Epidermal melanocyte (primary cell): ENCODE measurements around the gene MSH2.
"Not testable (repeated sequence)": the region's sequence is repeated elsewhere in the genome, so short reads cannot be mapped to it uniquely, and the experiment has no call there.

ENCODE experiments used
- DNase-seq: peaks from one replicate; pipeline ENCODE4 v3.0.0; 2011; ENCODE audit warnings: low spot score; ENCODE audit not compliant: insufficient read length

The MSH2 gene

GRCh38 chr2:47406649-47407330 is 3.8 kb downstream of the MSH2 start:
- DNase-seq: not testable (repeated sequence)

GRCh38 chr2:47407976-47408375 is 5.0 kb downstream of the MSH2 start:
- not testable (repeated sequence) for DNase-seq

GRCh38 chr2:47414682-47415458 is 11.9 kb downstream of the MSH2 start:
- DNase-seq: no peak

DNA sequence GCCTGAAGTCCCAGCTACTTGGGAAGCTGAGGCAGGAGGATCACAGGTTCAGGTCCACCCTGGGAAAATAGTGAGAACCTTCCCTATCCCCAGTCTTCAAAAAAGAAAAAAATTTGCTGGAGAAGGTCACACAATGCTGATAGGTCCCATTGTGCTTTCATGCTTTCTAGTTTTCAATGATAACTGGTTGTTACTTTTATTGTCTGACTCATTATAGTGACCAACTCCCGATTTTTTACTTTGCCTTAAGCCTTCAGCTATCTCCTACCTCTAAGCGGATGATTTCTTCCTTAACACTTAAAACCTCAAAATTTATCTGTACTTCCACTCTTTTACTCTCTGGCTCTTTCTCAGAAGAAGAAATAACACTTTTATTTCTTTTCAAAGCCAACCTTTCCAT is 17.3 kb downstream of the MSH2 start:
- DNase-seq: no peak

GRCh38 chr2:47420683-47421082 is 17.7 kb downstream of the MSH2 start:
- not testable (repeated sequence) for DNase-seq

DNA sequence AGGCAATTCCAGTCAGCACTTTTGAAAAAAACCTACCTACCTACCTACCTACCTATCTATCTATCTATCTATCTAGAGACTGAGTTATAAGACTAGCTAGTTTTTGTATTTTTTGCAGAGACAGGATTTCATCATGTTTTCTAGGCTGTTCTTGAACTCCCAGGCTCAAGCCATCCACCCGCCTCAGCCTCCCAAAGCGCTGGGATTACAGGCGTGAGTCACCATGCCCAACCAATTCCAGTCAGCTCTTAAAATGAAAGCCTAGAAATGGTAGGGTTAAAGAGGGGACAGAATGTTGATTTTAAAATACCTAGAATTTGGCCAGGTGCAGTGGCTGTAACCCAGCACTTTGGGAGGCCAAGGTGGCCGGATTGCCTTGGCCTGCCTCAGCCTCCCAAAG is 19.1 kb downstream of the MSH2 start:
- DNase-seq: no peak

DNA sequence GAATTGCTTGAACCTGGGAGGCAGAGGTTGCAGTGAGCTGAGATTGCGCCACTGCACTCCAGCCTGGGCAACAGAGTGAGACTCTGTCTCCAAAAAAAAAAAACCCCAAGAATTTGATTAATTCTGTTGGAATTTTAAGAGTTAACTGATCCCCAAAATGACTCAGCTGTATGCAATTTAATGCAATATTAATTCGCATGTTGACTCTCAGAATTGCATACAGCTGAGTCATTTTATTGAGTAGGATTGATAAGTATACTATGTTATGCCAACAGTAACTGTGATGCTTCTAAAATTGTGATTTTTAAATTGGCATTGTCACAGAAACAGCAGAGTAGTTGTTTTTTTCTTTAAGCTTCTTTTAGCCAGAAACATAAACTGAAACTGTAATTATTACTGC is 19.6 kb downstream of the MSH2 start:
- DNase-seq: no peak

GRCh38 chr2:47426786-47427185 is 23.8 kb downstream of the MSH2 start:
- no peak for DNase-seq

- no peak for DNase-seq
These were observed 26.8 kb downstream of the MSH2 start for GRCh38 chr2:47429795-47430194.

- not testable (repeated sequence) for DNase-seq
These were observed 30.1 kb downstream of the MSH2 start for GRCh38 chr2:47433006-47433405.

GRCh38 chr2:47433445-47433844 is 30.5 kb downstream of the MSH2 start:
- DNase-seq: not testable (repeated sequence)

- no peak for DNase-seq
These were observed 34.3 kb downstream of the MSH2 start for GRCh38 chr2:47437287-47437686.

- DNase-seq: no peak
These were observed 35.1 kb downstream of the MSH2 start for GRCh38 chr2:47438106-47438505.

GRCh38 chr2:47438783-47439182 is 35.8 kb downstream of the MSH2 start:
- DNase-seq: no peak

- DNase-seq: no peak
These were observed 48.8 kb downstream of the MSH2 start for GRCh38 chr2:47451790-47452189.

- no peak for DNase-seq
These were observed 49.8 kb downstream of the MSH2 start for GRCh38 chr2:47452761-47453160.

- not testable (repeated sequence) for DNase-seq
These were observed 51.9 kb downstream of the MSH2 start for GRCh38 chr2:47454818-47455217.

DNA sequence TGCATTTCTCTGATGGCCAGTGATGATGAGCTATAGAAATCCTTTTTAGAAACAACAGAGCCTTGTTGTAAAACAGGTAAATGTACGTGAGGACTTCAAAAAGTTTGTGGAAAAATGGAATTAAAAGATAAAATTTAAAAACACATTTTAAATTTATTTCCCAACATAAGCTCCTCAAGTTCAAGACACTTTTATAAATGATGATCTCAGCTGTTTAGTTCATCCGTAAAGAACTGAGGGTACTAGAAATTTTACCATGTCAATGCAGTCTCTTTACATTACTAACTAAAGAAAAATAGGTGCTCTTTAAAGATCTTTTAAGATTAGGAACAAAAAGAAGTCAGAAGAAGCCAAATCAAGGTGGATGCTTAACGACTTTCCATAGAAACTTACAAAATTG is 52.5 kb downstream of the MSH2 start:
- DNase-seq: no peak

GRCh38 chr2:47456851-47457250 is 53.9 kb downstream of the MSH2 start:
- no peak for DNase-seq

DNA sequence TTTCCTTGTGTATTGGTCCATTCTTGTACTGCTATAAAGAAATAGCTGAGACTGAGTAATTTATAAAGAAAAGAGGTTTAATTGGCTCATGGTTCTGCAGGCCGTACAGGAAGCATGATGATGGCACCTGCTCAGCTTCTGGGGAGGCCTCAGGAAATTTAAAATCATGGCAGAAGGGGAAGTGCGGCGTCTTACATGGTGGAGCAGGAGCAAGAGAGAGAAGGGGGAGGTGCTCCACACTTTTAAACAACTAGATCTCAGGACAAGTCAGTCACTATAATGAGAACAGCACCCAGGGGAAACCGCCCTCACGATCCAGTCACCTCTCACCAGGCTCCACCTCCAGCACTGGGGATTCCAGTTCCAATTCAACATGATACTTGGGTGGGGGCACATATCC is 54.3 kb downstream of the MSH2 start:
- no peak for DNase-seq

GRCh38 chr2:47459021-47459420 is 56.1 kb downstream of the MSH2 start:
- DNase-seq: no peak

GRCh38 chr2:47460766-47461165 is 57.8 kb downstream of the MSH2 start:
- DNase-seq: no peak
